ENCODE data around the gene ZFHX2. TPM values are rescaled to one million over a fixed set of nuclear protein-coding genes. Genes with fewer than 3 reads are reported as not detected.
A peak's percentile ranks its signal among the peaks of the same experiment; 100 is the strongest.

The ZFHX2 gene
- total and polyA plus RNA-seq, 2 of the 13 experiments (the other 11 are each of a cell fraction or from before 2014, with no cell fraction given): 0.17 to 0.44 TPM

DNA sequence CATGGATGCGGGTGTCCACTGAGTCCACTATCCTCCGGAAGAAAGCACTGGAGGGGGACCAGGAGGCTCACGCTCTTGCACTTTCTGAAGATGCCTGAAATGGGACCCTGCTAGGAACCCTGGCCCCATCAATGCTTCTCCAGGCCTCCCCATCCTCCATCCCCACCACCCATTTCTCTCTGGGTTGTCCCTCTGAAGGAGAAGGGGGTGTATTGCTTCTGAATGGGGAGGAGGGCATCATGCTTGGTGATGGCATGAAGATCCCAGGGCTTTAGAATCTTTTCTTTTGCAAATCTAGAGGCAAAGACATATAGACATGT, 27.7 kb upstream of the ZFHX2 start:
- ATAC-seq (no peak), DNase-seq (ENCODE audit: low spot score) (peak; percentile 27), FAIRE-seq (no peak)
- H3K36me3 ChIP-seq (replicated peaks in 1 of 2; ENCODE audit: control insufficient read depth in 1 of 2, insufficient read depth in 2 of 2, low read length in 2 of 2): no peaks in the 10 kb centered on the region
- WGBS (ENCODE audit: low lambda C conversion rate): 72% methylated on average over 3 of the region's 3 CpGs
- no peak overlapping the region for H2AFZ ChIP-seq (ENCODE audit: low read length)
- no peaks in the 10 kb centered on the region for H3K79me2 ChIP-seq (ENCODE audit: insufficient read depth, low read length)
- no peak overlapping the region for H3K9ac ChIP-seq (ENCODE audit: insufficient read depth, low read depth, low read length)
- intact Hi-C loops (cut with micrococcal nuclease; ENCODE audit: unreplicated experiment): no loop called here
- POLR2A ChIA-PET: interaction anchor here (1.3 to 8.8 kb wide), 4 partner anchors 7 to 57 kb away, joined by 4 to 924 read pairs (median 60); partner anchors contain the start of genes AP1G2 and DHRS2
- TF ChIP-seq ZNF766 (CRISPR knock-in tag; IDR thresholded peaks at IDR 0.05; ENCODE audit: borderline replicate concordance): no peak
- no peak for TF ChIP-seq ZBTB20 (CRISPR knock-in tag; IDR thresholded peaks at IDR 0.05; ENCODE audit: borderline replicate concordance, low read depth)
- TF ChIP-seq PITX1 (CRISPR knock-in tag; IDR thresholded peaks at IDR 0.05): 0 out of 2 replicates have a peak, but pooled peaks have one; percentile 20
- TF ChIP-seq HNRNPK (IDR thresholded peaks at IDR 0.05; ENCODE audit: low read depth, low read length, poor library complexity, severe bottlenecking): peak; percentile 20
- no peak for TF ChIP-seq RAD51 (IDR thresholded peaks at IDR 0.05; ENCODE audit: borderline replicate concordance)
- TF ChIP-seq, protein P1, sequence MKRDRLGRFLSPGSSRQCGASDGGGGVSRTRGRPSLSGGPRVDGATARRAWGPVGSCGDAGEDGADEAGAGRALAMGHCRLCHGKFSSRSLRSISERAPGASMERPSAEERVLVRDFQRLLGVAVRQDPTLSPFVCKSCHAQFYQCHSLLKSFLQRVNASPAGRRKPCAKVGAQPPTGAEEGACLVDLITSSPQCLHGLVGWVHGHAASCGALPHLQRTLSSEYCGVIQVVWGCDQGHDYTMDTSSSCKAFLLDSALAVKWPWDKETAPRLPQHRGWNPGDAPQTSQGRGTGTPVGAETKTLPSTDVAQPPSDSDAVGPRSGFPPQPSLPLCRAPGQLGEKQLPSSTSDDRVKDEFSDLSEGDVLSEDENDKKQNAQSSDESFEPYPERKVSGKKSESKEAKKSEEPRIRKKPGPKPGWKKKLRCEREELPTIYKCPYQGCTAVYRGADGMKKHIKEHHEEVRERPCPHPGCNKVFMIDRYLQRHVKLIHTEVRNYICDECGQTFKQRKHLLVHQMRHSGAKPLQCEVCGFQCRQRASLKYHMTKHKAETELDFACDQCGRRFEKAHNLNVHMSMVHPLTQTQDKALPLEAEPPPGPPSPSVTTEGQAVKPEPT (CRISPR knock-in tag; IDR thresholded peaks at IDR 0.05; ENCODE audit: low read depth): no peak
- TF ChIP-seq HOXD1 (CRISPR knock-in tag; IDR thresholded peaks at IDR 0.05): no peak
- TF ChIP-seq, protein P2, sequence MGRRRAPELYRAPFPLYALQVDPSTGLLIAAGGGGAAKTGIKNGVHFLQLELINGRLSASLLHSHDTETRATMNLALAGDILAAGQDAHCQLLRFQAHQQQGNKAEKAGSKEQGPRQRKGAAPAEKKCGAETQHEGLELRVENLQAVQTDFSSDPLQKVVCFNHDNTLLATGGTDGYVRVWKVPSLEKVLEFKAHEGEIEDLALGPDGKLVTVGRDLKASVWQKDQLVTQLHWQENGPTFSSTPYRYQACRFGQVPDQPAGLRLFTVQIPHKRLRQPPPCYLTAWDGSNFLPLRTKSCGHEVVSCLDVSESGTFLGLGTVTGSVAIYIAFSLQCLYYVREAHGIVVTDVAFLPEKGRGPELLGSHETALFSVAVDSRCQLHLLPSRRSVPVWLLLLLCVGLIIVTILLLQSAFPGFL (CRISPR knock-in tag; IDR thresholded peaks at IDR 0.05): no peak
- H3K4me3 ChIP-seq (replicated peaks in 1 of 3; ENCODE audit: insufficient read depth in 1 of 3, low read depth in 2 of 3, low read length in 3 of 3): no peak overlapping the region
- no peaks in the 10 kb centered on the region for H3K27me3 ChIP-seq (ENCODE audit: control insufficient read depth in 1 of 2, insufficient read depth in 2 of 2, low read length in 2 of 2)
- H3K9me3 ChIP-seq (ENCODE audit: low read length): no peaks in the 10 kb centered on the region
- in situ Hi-C loops (cut with HindIII; ENCODE audit: extremely low pct_ligation_motif_present, low pct_unique_long_range_greater_than_20kb): no loop called here
- no peak overlapping the region for H3K4me2 ChIP-seq (ENCODE audit: low read depth, low read length)
- H3K27ac ChIP-seq (ENCODE audit: extremely low read length, insufficient read depth, low read length): peak overlapping the region; percentile 78
- no TSS peak for BruUV-seq (replicated peaks)
- peaks cover 39% of the 10 kb centered on the region for H3K4me1 ChIP-seq (ENCODE audit: insufficient read depth, low read length)
- CTCF ChIA-PET (ENCODE audit: low intra/inter-chr PET ratio, low total read pairs): interaction anchor here (1.7 kb wide), 1 partner anchor 11 kb away, joined by 3 read pairs; no protein-coding TSS in a partner anchor
- no peaks in the 10 kb centered on the region for H4K20me1 ChIP-seq (ENCODE audit: insufficient read depth, low read length)

All from HepG2 (cell line).